Panc1 (cell line): Measurements from ENCODE around the gene LRCH1. TPM values are rescaled to one million over a fixed set of nuclear protein-coding genes. Genes with fewer than 3 reads are reported as not detected.

Experiments
- ATAC-seq: fragments of 200-7000 bp; cut with Tn5 transposase; 2 replicates; pipeline ENCODE4 v1.9.1; 2020; ENCODE audit warnings: mild to moderate bottlenecking, moderate library complexity
- BruUV-seq: library from RNA; stranded (reverse); fragments of 400-500 nt; replicated peaks from 2 replicates; lab custom pipeline; 2021; lab: Mats Ljungman, UMichigan
- CTCF ChIA-PET: fragments of 300-600 bp; sonication (Branson Sonifier 250); formaldehyde crosslinking; loops from one replicate; lab custom pipeline; 2022; ENCODE audit warnings: antibody characterized with exemption; lab: Charles Lee
- POLR2A ChIA-PET: fragments of 300-600 bp; sonication (Branson Sonifier 250); formaldehyde crosslinking; loops from one replicate; lab custom pipeline; 2022; ENCODE audit warnings: antibody characterized with exemption; lab: Charles Lee
- DNase-seq: peaks from one replicate; pipeline ENCODE4 v3.0.0-alpha.2; 2010; ENCODE audit warnings: low read depth, low spot score
- H3K27ac ChIP-seq: 2 replicates; pipeline ENCODE4 v1.5.1; 2011; ENCODE audit warnings: mild to moderate bottlenecking, low read length, inconsistent platforms
- H3K27me3 ChIP-seq: fragments of 200-500 bp; sonication (Bioruptor generic); 2 replicates; pipeline ENCODE4 v1.6.0; 2014; ENCODE audit warnings: low read length, inconsistent platforms; ENCODE audit not compliant: control insufficient read depth, insufficient read depth
- H3K36me3 ChIP-seq: fragments of 200-500 bp; sonication (Bioruptor generic); 2 replicates; pipeline ENCODE4 v1.5.1; 2014; ENCODE audit warnings: inconsistent platforms, mild to moderate bottlenecking, low read length, moderate library complexity; ENCODE audit not compliant: control insufficient read depth, insufficient read depth
- H3K4me1 ChIP-seq: 2 replicates; pipeline ENCODE4 v1.5.1; 2011; ENCODE audit warnings: inconsistent platforms, mild to moderate bottlenecking, low read length, moderate library complexity; ENCODE audit not compliant: control insufficient read depth, insufficient read depth
- H3K4me3 ChIP-seq, 2 experiments: 2 replicates each; pipeline ENCODE4 v1.5.1; 2011 to 2012; ENCODE audit warnings: low read depth in 2 of 2, low read length in 2 of 2, mild to moderate bottlenecking in 2 of 2, inconsistent platforms in 1 of 2, moderate library complexity in 1 of 2
- H3K9me3 ChIP-seq: fragments of 200-500 bp; sonication (Bioruptor generic); 2 replicates; pipeline ENCODE4 v1.5.1; 2014; ENCODE audit warnings: low read depth, mild to moderate bottlenecking, inconsistent platforms, low read length, moderate library complexity; ENCODE audit not compliant: control insufficient read depth, insufficient read depth
- CTCF ChIP-seq: fragments of 450-650 bp; IDR thresholded peaks from 2 replicates; pipeline ENCODE4 v1.5.1; 2017; ENCODE audit warnings: mild to moderate bottlenecking
- POLR2AphosphoS5 ChIP-seq: IDR thresholded peaks from 2 replicates; pipeline ENCODE4 v1.6.1; 2012; ENCODE audit warnings: mild to moderate bottlenecking, low read depth, low read length, moderate library complexity
- REST ChIP-seq, 2 experiments: IDR thresholded peaks; 2 replicates each; pipeline ENCODE4 v1.6.1; 2011 to 2012; ENCODE audit warnings: low read depth in 2 of 2, control low read depth in 1 of 2, low read length in 1 of 2, mild to moderate bottlenecking in 1 of 2, moderate library complexity in 1 of 2; ENCODE audit not compliant: insufficient read depth in 1 of 2
- SIN3A ChIP-seq: IDR thresholded peaks from 2 replicates; pipeline ENCODE4 v1.6.1; 2012; ENCODE audit warnings: low read depth, mild to moderate bottlenecking, low read length, moderate library complexity, borderline replicate concordance; ENCODE audit not compliant: insufficient read depth
- TCF7L2 ChIP-seq: IDR thresholded peaks from 2 replicates; pipeline ENCODE4 v1.6.1; 2011; ENCODE audit warnings: mild to moderate bottlenecking, low read depth, low read length, inconsistent platforms
- in situ Hi-C: cut with HindIII; loops from 2 replicates; pipeline ENCODE4 v1.10.0; 2016; ENCODE audit warnings: low sequenced_read_pairs, low pct_unique_long_range_greater_than_20kb
- intact Hi-C: fragments of 100-400 bp; cut with micrococcal nuclease; formaldehyde crosslinking; loops from one replicate; pipeline ENCODE4 v1.10.0; 2022; ENCODE audit not compliant: unreplicated experiment
- total RNA-seq: library from RNA; stranded (reverse); gene quantifications from one replicate; pipeline ENCODE4 v1.2.1, GENCODE V29; 2021; ENCODE audit not compliant: unreplicated experiment

Gene LRCH1
- total RNA-seq, 1 experiment from 2014 or later: 7.9 TPM

- H3K9me3 ChIP-seq: no peaks in the 10 kb centered on the region
- TF ChIP-seq POLR2AphosphoS5 (no peak), SIN3A (no peak), REST (IDR thresholded peaks at IDR 0.05; ENCODE audit: insufficient read depth in 1 of 2, low read depth in 2 of 2, low read length in 1 of 2) (no peak), TCF7L2 (no peak), CTCF (no peak)
- no peak overlapping the region for H3K4me3 ChIP-seq
- BruUV-seq: no TSS peak
- no peaks in the 10 kb centered on the region for H3K36me3 ChIP-seq
- ATAC-seq (no peak), DNase-seq (no peak)
- POLR2A ChIA-PET: no interaction called here
- intact Hi-C loops: no loop called here
- H3K27me3 ChIP-seq: no peaks in the 10 kb centered on the region
- no peak overlapping the region for H3K27ac ChIP-seq
- H3K4me1 ChIP-seq: no peaks in the 10 kb centered on the region
- CTCF ChIA-PET: no interaction called here
- in situ Hi-C loops: no loop called here
Observed at GRCh38 chr13:46580362-46580839, 27.4 kb downstream of the LRCH1 start.

DNA sequence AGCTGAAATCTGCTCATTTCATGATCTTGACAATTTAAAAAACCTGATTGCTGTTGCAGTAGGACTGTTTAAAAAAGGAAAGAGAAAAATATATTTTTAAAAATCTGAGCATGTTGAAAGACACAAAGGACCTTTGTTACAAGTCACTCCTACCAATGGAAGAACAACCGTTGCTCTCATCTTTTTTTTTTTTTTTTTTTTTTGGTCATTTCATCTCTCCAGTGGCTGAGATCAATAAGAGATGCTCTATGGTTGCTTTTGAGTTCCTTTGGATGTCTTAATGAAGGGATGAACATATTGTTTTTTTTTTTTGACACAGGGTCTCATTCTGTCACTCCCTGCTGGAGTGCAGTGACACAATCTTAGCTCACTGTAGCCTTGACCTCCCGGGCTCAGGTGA lies 29.2 kb downstream of the LRCH1 start:
- POLR2A ChIA-PET: no interaction called here
- H3K27me3 ChIP-seq: no peaks in the 10 kb centered on the region
- BruUV-seq: no TSS peak
- ATAC-seq (no peak), DNase-seq (no peak)
- no peak for TF ChIP-seq REST (IDR thresholded peaks at IDR 0.05; ENCODE audit: insufficient read depth in 1 of 2, low read depth in 2 of 2, low read length in 1 of 2)
- no peak for TF ChIP-seq SIN3A
- TF ChIP-seq CTCF: no peak
- no peak for TF ChIP-seq POLR2AphosphoS5
- TF ChIP-seq TCF7L2: no peak
- CTCF ChIA-PET: no interaction called here
- no peak overlapping the region for H3K4me3 ChIP-seq
- intact Hi-C loops (no loop called here), in situ Hi-C loops (no loop called here)
- H3K9me3 ChIP-seq: no peaks in the 10 kb centered on the region
- H3K36me3 ChIP-seq: no peaks in the 10 kb centered on the region
- no peak overlapping the region for H3K27ac ChIP-seq
- no peaks in the 10 kb centered on the region for H3K4me1 ChIP-seq
